ENCODE data around the gene CAST. TPM values are rescaled to one million over a fixed set of nuclear protein-coding genes. Genes with fewer than 3 reads are reported as not detected.

CAST gene
- total RNA-seq, 1 experiment from 2014 or later: 52.3 TPM

DNA sequence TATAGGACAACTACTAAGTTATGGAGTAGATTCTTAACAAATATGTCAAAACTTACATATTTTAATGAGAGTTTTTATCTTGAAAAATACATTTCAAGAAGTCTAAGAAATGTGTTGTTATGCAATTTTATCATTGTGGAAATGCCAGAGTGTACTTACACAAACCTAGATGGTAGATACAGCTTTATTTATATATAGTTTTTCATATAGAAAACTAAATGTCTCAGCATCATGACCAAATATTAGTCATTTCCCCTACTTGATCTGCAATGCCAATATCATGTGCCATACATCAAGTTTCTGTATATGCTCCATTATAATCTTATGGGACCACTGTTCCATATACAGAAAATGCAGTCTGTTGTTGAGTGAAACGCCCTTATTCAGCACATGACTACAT is 28.7 kb downstream of the CAST start:
- H3K4ac ChIP-seq (ENCODE audit: low read depth, low read length): no peak overlapping the region
- no peaks in the 10 kb centered on the region for H3K4me1 Mint-ChIP-seq
- H2BK20ac ChIP-seq (ENCODE audit: low read depth, low read length, poor library complexity, severe bottlenecking): no peak overlapping the region
- H3K27me3 ChIP-seq (ENCODE audit: insufficient read depth, low read length): no peaks in the 10 kb centered on the region
- no peaks in the 10 kb centered on the region for H3K23me2 ChIP-seq (ENCODE audit: insufficient read length, low read depth, low read length, poor library complexity, severe bottlenecking)
- H2AFZ ChIP-seq (ENCODE audit: low read length): no peak overlapping the region
- no peak overlapping the region for H3K9ac ChIP-seq (ENCODE audit: extremely low read depth, insufficient read length, low read length)
- DNase-seq: no peak
- no peaks in the 10 kb centered on the region for H3K36me3 Mint-ChIP-seq (ENCODE audit: insufficient read depth in 1 of 3, low read depth in 3 of 3)
- no peak overlapping the region for H3K27ac ChIP-seq (ENCODE audit: insufficient read length, low read depth, low read length)
- no peak overlapping the region for H2BK120ac ChIP-seq (ENCODE audit: low read depth, low read length, poor library complexity, severe bottlenecking)
- no peak overlapping the region for H2BK5ac ChIP-seq (ENCODE audit: insufficient read length, low read length)
- no CpG with 5 or more reads among the region's 1 CpG for WGBS (ENCODE audit: extremely low coverage, insufficient read length, low lambda C conversion rate)
- H2BK12ac ChIP-seq (ENCODE audit: insufficient read length, low read depth, low read length): no peak overlapping the region
- H3K18ac ChIP-seq (ENCODE audit: insufficient read length, low read depth, low read length): no peak overlapping the region
- H3K56ac ChIP-seq (ENCODE audit: insufficient read length, low read depth, low read length): no peak overlapping the region
- no peaks in the 10 kb centered on the region for H4K20me1 ChIP-seq (ENCODE audit: control insufficient read depth, insufficient read depth, insufficient read length)
- no peak overlapping the region for H2BK15ac ChIP-seq (ENCODE audit: low read depth, low read length)
- no peak overlapping the region for H3K23ac ChIP-seq (ENCODE audit: insufficient read length, low read depth, low read length)
- no peak overlapping the region for H4K8ac ChIP-seq (replicated peaks; ENCODE audit: insufficient read length, low read depth, low read length)
- H3K4me2 ChIP-seq (ENCODE audit: insufficient read depth, insufficient read length, low read length): no peak overlapping the region
- no peak overlapping the region for H4K5ac ChIP-seq (ENCODE audit: insufficient read length, low read depth, low read length)
- H3K14ac ChIP-seq (ENCODE audit: insufficient read depth, low read length): no peak overlapping the region
- H3K79me1 ChIP-seq (ENCODE audit: insufficient read depth, low read depth, low read length, poor library complexity, severe bottlenecking): no peaks in the 10 kb centered on the region
- H3K9me3 ChIP-seq (ENCODE audit: control insufficient read depth, low read depth, low read length): no peaks in the 10 kb centered on the region
- no peak overlapping the region for H3K4me3 Mint-ChIP-seq
- TF ChIP-seq, protein P1, sequence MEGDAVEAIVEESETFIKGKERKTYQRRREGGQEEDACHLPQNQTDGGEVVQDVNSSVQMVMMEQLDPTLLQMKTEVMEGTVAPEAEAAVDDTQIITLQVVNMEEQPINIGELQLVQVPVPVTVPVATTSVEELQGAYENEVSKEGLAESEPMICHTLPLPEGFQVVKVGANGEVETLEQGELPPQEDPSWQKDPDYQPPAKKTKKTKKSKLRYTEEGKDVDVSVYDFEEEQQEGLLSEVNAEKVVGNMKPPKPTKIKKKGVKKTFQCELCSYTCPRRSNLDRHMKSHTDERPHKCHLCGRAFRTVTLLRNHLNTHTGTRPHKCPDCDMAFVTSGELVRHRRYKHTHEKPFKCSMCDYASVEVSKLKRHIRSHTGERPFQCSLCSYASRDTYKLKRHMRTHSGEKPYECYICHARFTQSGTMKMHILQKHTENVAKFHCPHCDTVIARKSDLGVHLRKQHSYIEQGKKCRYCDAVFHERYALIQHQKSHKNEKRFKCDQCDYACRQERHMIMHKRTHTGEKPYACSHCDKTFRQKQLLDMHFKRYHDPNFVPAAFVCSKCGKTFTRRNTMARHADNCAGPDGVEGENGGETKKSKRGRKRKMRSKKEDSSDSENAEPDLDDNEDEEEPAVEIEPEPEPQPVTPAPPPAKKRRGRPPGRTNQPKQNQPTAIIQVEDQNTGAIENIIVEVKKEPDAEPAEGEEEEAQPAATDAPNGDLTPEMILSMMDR (conservative IDR thresholded peaks at IDR 0.05): no peak
- no peak overlapping the region for H3K27ac Mint-ChIP-seq
- H4K91ac ChIP-seq (ENCODE audit: insufficient read length, low read depth, low read length): no peak overlapping the region
- H3K9me3 Mint-ChIP-seq: no peaks in the 10 kb centered on the region
- H3K27me3 Mint-ChIP-seq (ENCODE audit: low read depth): no peaks in the 10 kb centered on the region
- H3K4me1 ChIP-seq (ENCODE audit: insufficient read depth, low read length): no peaks in the 10 kb centered on the region
- H3T11ph ChIP-seq (ENCODE audit: low read length): no peak overlapping the region
- no peak overlapping the region for H2AK5ac ChIP-seq (ENCODE audit: insufficient read length, low read length)
- H3K79me2 ChIP-seq (ENCODE audit: insufficient read depth, low read length): no peaks in the 10 kb centered on the region

All from H9 (cell line).